HG02840 (cell line): ENCODE results near the gene IQCK.
"Not testable (repeated sequence)": the region's sequence is repeated elsewhere in the genome, so short reads cannot be mapped to it uniquely, and the experiment has no call there.

Experiments used
- ATAC-seq: cut with Tn5 transposase; IDR thresholded peaks from one replicate; pipeline ENCODE4 v1.9.1; 2021; ENCODE audit warnings: mild to moderate bottlenecking, moderate library complexity, moderate number of reproducible peaks; ENCODE audit not compliant: unreplicated experiment, low FRiP score

Gene IQCK

DNA sequence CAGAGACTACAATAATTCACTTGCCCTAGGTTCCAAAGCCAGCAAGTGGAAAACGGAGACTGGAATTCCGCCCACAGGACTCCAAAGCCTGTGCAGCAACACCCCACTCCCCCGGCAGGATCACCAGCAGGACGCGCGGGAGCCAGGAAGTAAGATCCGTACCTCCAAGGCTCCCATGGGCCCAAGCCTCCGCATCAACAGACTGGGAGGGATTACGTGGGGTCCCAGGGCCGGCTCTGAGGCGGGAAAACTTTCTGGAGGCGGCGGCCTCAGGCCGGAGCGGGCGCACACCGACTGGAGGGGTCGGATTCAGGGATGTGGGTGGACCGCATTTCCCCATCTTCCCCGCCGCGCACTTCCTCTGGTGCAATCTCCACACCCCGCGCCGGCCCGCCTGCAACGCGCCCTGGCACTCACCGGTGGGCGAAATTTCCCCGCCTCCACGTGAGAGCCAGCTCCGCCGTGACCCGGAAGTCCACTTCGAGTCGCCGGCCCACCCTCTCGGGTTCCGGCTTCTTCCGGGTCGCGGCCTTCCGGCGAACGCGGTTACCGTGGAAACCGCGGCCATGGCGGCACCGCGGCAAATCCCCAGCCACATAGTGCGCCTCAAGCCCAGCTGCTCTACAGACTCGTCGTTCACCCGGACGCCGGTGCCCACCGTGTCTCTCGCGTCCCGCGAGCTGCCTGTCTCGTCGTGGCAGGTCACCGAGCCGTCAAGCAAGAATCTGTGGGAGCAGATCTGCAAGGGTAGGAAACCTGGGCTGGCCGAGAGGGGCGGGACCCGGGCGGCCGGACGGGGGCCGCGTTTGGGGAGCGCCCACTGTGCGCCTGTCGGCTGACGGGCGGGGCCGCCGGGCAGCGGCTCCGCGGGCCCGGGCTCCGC lies at the start of gene IQCK, which contains the start of gene KNOP1:
IQCK (plus strand) TSS at position 531 of the 883 bp plus-strand sequence; CDS start at position 567, 36 bp downstream.
KNOP1 (minus strand) TSS at position 487 of the 883 bp plus-strand sequence. CDS start 3,192 bp downstream, outside the sequence.
- ATAC-seq = peak; percentile 97

- ATAC-seq = no peak
Measured at GRCh38 chr16:19672378-19672777, 45.7 kb upstream of the IQCK start.

GRCh38 chr16:19674485-19674884 lies 43.6 kb upstream of the IQCK start:
- no peak for ATAC-seq

GRCh38 chr16:19677402-19677801 lies 40.7 kb upstream of the IQCK start:
- no peak for ATAC-seq

GRCh38 chr16:19678804-19679203 lies 39.3 kb upstream of the IQCK start:
- ATAC-seq = no peak

DNA sequence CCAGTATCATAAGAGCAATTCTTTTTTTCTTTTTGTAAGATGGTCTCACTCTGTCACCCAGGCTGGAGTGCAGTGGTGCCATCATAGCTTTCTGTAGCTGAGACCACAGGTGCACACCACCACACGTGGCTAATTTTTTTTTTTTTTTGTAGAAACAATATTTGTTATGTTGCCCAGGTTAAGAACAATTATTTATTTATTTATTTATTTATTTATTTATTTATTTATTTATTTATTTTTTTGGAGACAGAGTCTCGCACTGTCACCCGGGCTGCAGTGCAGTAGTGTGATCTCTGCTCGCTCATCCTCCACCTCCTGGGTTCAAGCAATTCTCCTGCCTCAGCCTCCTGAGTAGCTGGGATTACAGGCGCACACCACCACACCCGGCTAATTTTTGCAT lies 38.8 kb upstream of the IQCK start:
- not testable (repeated sequence) for ATAC-seq

- no peak for ATAC-seq
Measured at GRCh38 chr16:19680881-19681340, 37.2 kb upstream of the IQCK start.

DNA sequence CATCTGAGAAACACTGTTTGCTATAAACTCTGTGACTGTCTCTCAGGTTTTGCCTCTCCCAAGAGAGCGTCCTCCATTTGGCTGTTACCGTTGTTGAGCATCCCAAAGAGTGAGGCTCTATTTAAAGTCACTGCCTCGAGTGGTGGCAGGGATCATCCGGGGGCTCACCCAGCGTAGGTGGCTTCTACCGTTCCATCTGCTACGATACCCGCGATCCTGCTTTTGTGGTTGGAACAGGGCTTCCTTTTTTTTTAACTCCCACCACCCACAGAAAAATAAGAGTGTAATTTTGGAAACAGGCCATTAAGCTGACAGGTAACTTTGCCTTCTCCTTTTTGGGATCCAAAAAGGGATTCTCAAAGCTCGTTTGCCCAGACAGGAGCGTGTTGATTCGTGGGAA lies 36.4 kb upstream of the IQCK start:
- no peak for ATAC-seq

DNA sequence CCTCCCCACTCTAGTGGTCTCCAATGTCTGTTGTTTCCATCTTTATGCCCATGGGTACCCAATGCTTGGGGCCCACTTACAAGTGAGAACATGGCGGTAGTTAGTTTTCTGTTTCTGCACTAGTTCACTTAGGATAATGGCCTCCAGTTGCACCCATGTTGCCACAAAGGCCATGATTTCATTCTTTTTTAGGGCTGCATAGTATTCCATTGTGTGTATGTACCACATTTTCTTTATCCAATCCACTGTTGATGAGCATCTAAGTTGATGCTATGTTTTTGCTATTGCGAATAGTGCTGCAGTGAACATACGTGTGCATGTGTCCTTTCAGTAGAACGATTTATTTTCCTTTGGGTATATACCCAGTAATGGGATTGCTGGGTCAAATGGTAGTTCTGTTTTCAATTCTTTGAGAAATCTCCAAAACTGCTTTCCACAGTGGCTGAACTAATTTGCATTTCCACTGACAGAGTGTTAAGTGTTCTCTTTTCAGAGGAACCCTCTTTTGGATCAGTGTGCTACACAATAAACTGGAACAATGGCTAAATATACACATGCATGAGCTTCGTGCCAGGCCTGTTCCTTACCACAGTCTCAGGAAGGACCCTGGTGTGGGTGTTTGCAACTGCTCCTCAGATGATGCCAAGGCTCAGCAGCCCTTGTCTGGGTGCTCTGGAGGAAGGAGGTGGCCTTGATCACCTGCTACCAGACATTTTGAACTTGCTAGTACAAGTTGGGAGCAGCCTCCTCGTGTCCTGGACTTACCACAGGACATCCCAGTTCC lies 34.4 kb upstream of the IQCK start:
- ATAC-seq = no peak

DNA sequence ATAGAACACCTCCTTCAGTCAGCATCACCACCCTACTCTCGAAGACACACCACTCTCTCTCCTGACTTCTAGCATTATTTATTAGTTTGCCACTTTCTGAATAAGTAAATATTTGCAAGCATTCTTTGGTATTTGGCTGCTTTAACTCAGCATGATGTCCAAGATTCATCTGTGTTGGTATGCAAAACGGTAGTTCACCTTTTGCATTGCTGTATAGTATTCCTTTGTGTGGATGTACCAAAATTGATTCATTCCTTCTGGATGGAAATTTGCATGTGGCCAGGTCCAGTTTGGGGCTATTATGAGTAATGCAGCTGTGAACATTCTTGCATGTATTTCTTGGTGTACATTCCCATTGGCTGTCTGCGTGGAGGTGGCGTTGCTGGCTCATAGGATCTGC lies 32.9 kb upstream of the IQCK start:
- ATAC-seq = no peak

DNA sequence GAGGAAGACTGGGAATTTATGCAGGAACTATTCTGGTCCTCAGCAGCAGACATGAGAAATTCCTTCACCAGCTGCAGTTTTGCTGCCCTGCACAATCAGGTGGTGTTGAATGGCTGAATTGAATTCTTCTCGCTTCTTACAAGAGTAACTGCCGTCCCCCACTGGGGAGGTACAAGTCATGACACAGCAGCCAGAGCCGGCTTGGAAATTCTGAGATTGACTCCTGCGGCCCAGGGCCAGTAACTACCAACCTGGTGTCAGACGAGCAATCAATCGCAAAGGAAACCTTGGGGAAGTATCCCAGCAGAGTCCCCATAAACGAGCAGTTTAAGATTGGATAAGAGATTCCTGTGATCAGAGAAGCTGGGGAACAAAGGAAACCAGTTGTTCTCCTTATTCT lies 30.8 kb upstream of the IQCK start:
- no peak for ATAC-seq

- ATAC-seq = no peak
Measured at GRCh38 chr16:19688396-19689024, 29.6 kb upstream of the IQCK start.

DNA sequence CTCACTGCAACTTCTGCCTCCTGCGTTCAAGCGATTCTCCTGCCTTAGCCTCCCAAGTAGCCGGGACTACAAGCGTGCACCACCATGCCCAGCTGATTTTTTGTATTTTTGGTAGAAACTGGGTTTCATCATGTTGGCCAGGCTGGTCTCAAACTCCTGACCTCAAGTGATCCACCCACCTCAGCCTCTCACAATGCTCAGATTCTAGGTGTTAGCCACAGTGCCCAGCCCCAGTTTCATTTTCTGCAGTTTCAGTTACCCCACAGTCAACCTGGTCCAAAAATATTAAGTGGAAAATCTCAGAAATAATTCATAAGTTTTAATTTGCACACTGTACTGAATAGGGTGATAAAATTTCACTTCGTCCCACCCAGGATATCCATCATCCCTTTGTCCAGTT lies 28.7 kb upstream of the IQCK start:
- ATAC-seq = no peak

DNA sequence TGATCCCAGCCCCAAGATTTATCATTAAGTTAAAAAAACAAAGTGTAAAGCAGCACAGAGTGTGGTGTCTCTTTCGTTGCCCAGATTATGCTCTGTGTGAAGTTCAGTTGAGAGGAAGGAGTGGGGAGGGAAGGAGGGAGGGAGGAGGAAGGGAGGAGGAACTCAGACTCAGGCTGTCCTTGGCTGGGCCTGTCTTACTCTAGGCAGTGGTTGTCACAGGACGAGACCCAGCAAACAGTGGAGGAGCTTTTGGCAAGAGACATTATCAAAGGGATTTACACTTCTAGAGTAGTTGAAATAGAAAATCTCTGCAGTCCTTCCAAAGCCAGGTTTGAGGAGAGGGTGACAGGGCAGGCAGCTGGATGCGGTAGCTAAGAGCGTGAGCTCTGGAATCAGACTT lies 27.9 kb upstream of the IQCK start:
- ATAC-seq = no peak

DNA sequence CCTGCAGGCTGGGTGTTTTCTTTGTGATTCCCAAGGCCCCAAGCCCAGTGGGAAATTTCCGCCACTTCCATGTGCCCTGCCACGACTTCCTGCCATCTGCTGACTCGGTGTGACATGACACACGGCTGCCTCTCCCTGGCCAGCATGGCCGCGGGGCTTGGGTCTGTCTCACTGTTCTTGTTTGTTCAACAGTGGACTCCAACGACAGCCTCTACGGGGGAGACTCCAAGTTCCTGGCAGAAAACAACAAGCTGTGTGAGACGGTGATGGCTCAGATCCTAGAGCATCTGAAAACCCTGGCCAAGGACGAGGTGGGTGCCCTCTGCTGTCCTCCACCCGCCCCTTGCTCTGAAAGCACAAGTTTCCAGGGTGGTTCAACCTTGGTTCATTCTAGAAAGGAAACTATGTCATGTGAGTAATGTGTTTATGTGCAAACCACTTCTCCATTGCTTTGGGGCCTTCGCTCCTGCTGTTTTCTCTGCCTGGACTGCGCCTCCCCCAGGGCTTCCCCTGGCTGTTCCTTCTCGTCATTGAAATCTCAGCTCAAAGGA lies 26.8 kb upstream of the IQCK start:
- ATAC-seq = no peak

- ATAC-seq = no peak
Measured at GRCh38 chr16:19694989-19695388, 23.1 kb upstream of the IQCK start.

DNA sequence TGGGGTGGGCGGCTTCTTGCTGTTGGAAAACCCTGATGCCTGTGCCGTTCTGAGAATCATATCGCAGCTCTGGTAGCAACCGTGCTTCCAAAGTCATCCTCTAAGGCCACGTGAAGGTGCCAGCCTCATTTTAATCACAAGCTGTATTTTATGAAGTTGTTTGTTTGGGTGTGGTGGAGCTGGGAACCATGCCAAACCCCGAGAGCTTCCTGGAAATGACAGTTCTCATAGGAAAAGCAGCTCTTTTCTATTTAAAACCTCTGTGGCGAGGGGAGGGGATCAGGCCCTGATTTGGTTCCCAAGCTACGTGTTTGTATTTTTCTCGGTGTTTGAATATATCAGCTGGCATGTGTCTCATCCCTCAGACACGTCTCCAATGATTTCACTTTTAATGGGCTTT lies 21.7 kb upstream of the IQCK start:
- ATAC-seq = no peak

GRCh38 chr16:19696961-19697360 lies 21.1 kb upstream of the IQCK start:
- no peak for ATAC-seq

DNA sequence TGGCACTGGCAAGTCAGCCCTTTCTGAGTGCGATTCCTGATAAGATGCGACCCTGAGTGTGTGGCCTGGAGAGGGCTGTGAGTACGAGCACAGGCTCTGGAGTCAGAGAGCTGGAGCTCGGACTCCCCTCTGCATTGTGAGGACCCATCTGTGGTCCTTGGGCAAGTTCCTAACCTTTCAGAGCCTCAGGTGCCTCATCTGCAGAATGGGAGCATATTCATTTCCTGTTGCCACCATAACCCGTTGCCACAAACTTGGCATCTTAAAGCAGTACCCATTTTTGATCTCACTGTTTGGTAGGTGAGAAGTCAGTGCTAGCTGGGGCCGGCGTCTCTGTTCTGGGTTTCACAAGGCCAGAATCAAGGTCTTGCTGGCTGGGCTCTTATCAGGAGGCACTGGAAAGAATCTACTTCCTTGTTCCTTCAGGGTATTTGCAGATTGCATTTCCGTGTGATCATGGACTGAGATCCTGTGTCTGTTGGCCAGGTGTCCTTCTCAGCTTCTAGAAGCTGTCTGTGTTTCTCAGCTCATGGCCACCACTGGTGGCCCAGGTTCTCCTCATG lies 20.2 kb upstream of the IQCK start:
- ATAC-seq = no peak
